Muscle of arm (tissue), 12 donors: ENCODE measurements around the gene TGM1. TPM values are rescaled to one million over a fixed set of nuclear protein-coding genes. Genes with fewer than 3 reads are reported as not detected.

ENCODE experiments used
- DNase-seq: peaks from one replicate; pipeline ENCODE4 v3.0.0-alpha.2; 2013
- polyA plus RNA-seq, 12 donors: library from polyadenylated mRNA; unstranded; fragments of 120-200 nt; gene quantifications; one replicate each; pipeline ENCODE4 v1.2.1, GENCODE V29; 2013; ENCODE audit not compliant: insufficient read length in 12 of 12

TGM1 gene
- polyA plus RNA-seq, 12 donors: 0.64 to 7.2 (median 1.4) TPM; not detected in 2

- peak; percentile 89 for DNase-seq
Observed at GRCh38 chr14:24271134-24271833, 8.3 kb upstream of the TGM1 start, which contains the start of gene RABGGTA. Gene RABGGTA (minus strand): TSS chr14:24271597. CDS start chr14:24271115, 482 bp downstream.

- no peak for DNase-seq
Observed at GRCh38 chr14:24270537-24271133, 7.7 kb upstream of the TGM1 start.

GRCh38 chr14:24269910-24270536 lies 7.0 kb upstream of the TGM1 start:
- no peak for DNase-seq

GRCh38 chr14:24269368-24269767 lies 6.4 kb upstream of the TGM1 start:
- DNase-seq: no peak

GRCh38 chr14:24268225-24268624 lies 5.2 kb upstream of the TGM1 start:
- no peak for DNase-seq

- DNase-seq: no peak
Observed at GRCh38 chr14:24267516-24267915, 4.5 kb upstream of the TGM1 start.

- no peak for DNase-seq
Observed at GRCh38 chr14:24266344-24267244, 3.6 kb upstream of the TGM1 start.

- DNase-seq: no peak
Observed at GRCh38 chr14:24264298-24264697, 1.3 kb upstream of the TGM1 start.

GRCh38 chr14:24263848-24264247 lies 871 bp upstream of the TGM1 start:
- no peak for DNase-seq

- no peak for DNase-seq
Observed at GRCh38 chr14:24261969-24262327, 1.0 kb downstream of the TGM1 start.

GRCh38 chr14:24261256-24261968 lies 1.6 kb downstream of the TGM1 start:
- no peak for DNase-seq

- DNase-seq: no peak
Observed at GRCh38 chr14:24260780-24261157, 2.2 kb downstream of the TGM1 start.

- no peak for DNase-seq
Observed at GRCh38 chr14:24260026-24260779, 2.8 kb downstream of the TGM1 start.

GRCh38 chr14:24259282-24260025 lies 3.5 kb downstream of the TGM1 start:
- no peak for DNase-seq

GRCh38 chr14:24258548-24259265 lies 4.3 kb downstream of the TGM1 start:
- no peak for DNase-seq

GRCh38 chr14:24258119-24258518 lies 4.9 kb downstream of the TGM1 start:
- no peak for DNase-seq

GRCh38 chr14:24256960-24257359 lies 6.0 kb downstream of the TGM1 start:
- no peak for DNase-seq

GRCh38 chr14:24255931-24256711 lies 6.9 kb downstream of the TGM1 start:
- no peak for DNase-seq
